ENCODE data around the gene MED10. TPM values are rescaled to one million over a fixed set of nuclear protein-coding genes. Genes with fewer than 3 reads are reported as not detected.

MED10 gene
- polyA plus RNA-seq, 1 donor from 2014 or later: 37.9 TPM

GRCh38 chr5:6403416-6403815, 25.1 kb upstream of the MED10 start:
- no peaks in the 10 kb centered on the region for H3K27me3 ChIP-seq (ENCODE audit: insufficient read depth, low read depth, low read length)
- no peaks in the 10 kb centered on the region for H3K79me2 ChIP-seq (replicated peaks; ENCODE audit: insufficient read depth, low read length)
- no peak overlapping the region for H3K4me3 ChIP-seq (ENCODE audit: low read length)
- H3K36me3 ChIP-seq (ENCODE audit: insufficient read depth, low read length): no peaks in the 10 kb centered on the region
- H3K27ac ChIP-seq (ENCODE audit: low read length): no peak overlapping the region
- H3K4me2 ChIP-seq (ENCODE audit: low read length): no peak overlapping the region
- TF ChIP-seq REST (IDR thresholded peaks at IDR 0.05; ENCODE audit: borderline replicate concordance): no peak
- no peak for TF ChIP-seq SMC3 (conservative IDR thresholded peaks at IDR 0.05; ENCODE audit: poor library complexity)
- no peak for TF ChIP-seq CTCF (IDR thresholded peaks at IDR 0.05; ENCODE audit: poor library complexity, severe bottlenecking)
- no peak for TF ChIP-seq EZH2 (IDR thresholded peaks at IDR 0.05; ENCODE audit: borderline replicate concordance, insufficient read depth, low read length, poor library complexity, severe bottlenecking)
- H3K9me3 ChIP-seq (ENCODE audit: low read length): no peaks in the 10 kb centered on the region
- H2AFZ ChIP-seq (ENCODE audit: low read depth, low read length): no peak overlapping the region
- no peaks in the 10 kb centered on the region for H3F3A ChIP-seq (ENCODE audit: insufficient read depth, low read length, poor library complexity, severe bottlenecking)
- no peak overlapping the region for H3K9ac ChIP-seq (ENCODE audit: low read length)
- H4K20me1 ChIP-seq (ENCODE audit: insufficient read depth): no peaks in the 10 kb centered on the region
- H3K9me2 ChIP-seq (ENCODE audit: insufficient read depth, low read length): no peaks in the 10 kb centered on the region

- Histone ChIP-seq H3K9me3 (ENCODE audit: low read length) (peaks cover under 1% of the 10 kb centered on the region), H2AFZ (ENCODE audit: low read depth, low read length) (no peak overlapping the region)
Observed at GRCh38 chr5:6402939-6403338, 24.6 kb upstream of the MED10 start.

More at GRCh38 chr5:6402939-6403338, 24.6 kb upstream of the MED10 start:
- Histone ChIP-seq H3K79me2 (replicated peaks; ENCODE audit: insufficient read depth, low read length) (no peaks in the 10 kb centered on the region), H3K36me3 (ENCODE audit: insufficient read depth, low read length) (no peaks in the 10 kb centered on the region), H4K20me1 (ENCODE audit: insufficient read depth) (no peaks in the 10 kb centered on the region), H3K9ac (ENCODE audit: low read length) (no peak overlapping the region), H3K4me2 (ENCODE audit: low read length) (no peak overlapping the region), H3F3A (ENCODE audit: insufficient read depth, low read length, poor library complexity, severe bottlenecking) (no peaks in the 10 kb centered on the region), H3K27ac (ENCODE audit: low read length) (no peak overlapping the region), H3K9me2 (ENCODE audit: insufficient read depth, low read length) (no peaks in the 10 kb centered on the region), H3K4me3 (ENCODE audit: low read length) (no peak overlapping the region), H3K27me3 (ENCODE audit: insufficient read depth, low read depth, low read length) (no peaks in the 10 kb centered on the region)
- TF ChIP-seq EZH2 (IDR thresholded peaks at IDR 0.05; ENCODE audit: borderline replicate concordance, insufficient read depth, low read length, poor library complexity, severe bottlenecking) (no peak), POLR2AphosphoS5 (IDR thresholded peaks at IDR 0.05) (no peak), REST (IDR thresholded peaks at IDR 0.05; ENCODE audit: borderline replicate concordance) (no peak), EP300 (conservative IDR thresholded peaks at IDR 0.05; ENCODE audit: poor library complexity, severe bottlenecking) (no peak), MXI1 (conservative IDR thresholded peaks at IDR 0.05; ENCODE audit: poor library complexity, severe bottlenecking) (no peak)
